ENCODE data around the gene LCP1. TPM values are rescaled to one million over a fixed set of nuclear protein-coding genes. Genes with fewer than 3 reads are reported as not detected.

The LCP1 gene
- total RNA-seq, 1 donor from 2014 or later: 8.4 TPM

DNA sequence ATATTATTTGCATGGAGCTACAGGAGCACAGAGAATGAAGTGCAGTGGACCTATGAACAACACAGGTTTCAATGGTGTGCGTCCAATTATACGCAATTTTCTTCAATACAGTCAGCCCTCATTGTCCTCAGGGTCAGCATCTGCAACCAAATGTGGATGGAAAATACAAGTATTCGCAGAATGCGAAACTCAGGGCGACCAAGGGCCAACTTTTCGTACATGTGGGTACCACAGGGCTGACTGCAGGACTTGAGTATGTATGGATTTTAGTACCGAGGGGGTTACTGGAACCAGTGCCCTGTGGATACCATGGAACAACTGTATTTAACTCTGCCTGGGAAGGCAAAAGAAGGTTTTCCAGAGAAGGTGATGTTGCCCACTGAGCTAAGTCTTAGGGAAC is 10.2 kb downstream of the LCP1 start:
- H3K4me3 Mint-ChIP-seq (ENCODE audit: unreplicated experiment): no peak overlapping the region
- Histone ChIP-seq H3K36me3 (ENCODE audit: insufficient read depth, low read length) (no peaks in the 10 kb centered on the region), H3K9ac (ENCODE audit: low read length) (no peak overlapping the region), H3K4me3 (ENCODE audit: insufficient read depth, low read depth, low read length) (no peak overlapping the region), H3K27ac (ENCODE audit: low read depth, low read length) (no peak overlapping the region), H3K4me1 (ENCODE audit: insufficient read depth, low read length) (peaks cover 5% of the 10 kb centered on the region), H3K27me3 (ENCODE audit: insufficient read depth, low read length) (no peaks in the 10 kb centered on the region), H4K20me1 (ENCODE audit: insufficient read depth, low read length) (no peaks in the 10 kb centered on the region), H2AFZ (ENCODE audit: low read depth, low read length) (no peak overlapping the region), H3K9me3 (ENCODE audit: insufficient read depth, low read depth, low read length) (no peaks in the 10 kb centered on the region), H3K79me2 (ENCODE audit: insufficient read depth, low read length) (no peaks in the 10 kb centered on the region), H3K4me2 (ENCODE audit: low read length) (no peak overlapping the region)
- H3K27ac Mint-ChIP-seq (ENCODE audit: unreplicated experiment): no peak overlapping the region
- TF ChIP-seq, protein P1, sequence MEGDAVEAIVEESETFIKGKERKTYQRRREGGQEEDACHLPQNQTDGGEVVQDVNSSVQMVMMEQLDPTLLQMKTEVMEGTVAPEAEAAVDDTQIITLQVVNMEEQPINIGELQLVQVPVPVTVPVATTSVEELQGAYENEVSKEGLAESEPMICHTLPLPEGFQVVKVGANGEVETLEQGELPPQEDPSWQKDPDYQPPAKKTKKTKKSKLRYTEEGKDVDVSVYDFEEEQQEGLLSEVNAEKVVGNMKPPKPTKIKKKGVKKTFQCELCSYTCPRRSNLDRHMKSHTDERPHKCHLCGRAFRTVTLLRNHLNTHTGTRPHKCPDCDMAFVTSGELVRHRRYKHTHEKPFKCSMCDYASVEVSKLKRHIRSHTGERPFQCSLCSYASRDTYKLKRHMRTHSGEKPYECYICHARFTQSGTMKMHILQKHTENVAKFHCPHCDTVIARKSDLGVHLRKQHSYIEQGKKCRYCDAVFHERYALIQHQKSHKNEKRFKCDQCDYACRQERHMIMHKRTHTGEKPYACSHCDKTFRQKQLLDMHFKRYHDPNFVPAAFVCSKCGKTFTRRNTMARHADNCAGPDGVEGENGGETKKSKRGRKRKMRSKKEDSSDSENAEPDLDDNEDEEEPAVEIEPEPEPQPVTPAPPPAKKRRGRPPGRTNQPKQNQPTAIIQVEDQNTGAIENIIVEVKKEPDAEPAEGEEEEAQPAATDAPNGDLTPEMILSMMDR (IDR thresholded peaks at IDR 0.05; ENCODE audit: insufficient read depth, low read depth, low read length): no peak
- TF ChIP-seq EZH2 (IDR thresholded peaks at IDR 0.05; ENCODE audit: insufficient read depth, low read length): no peak
- peaks cover 2% of the 10 kb centered on the region for H3K27me3 Mint-ChIP-seq (ENCODE audit: low read depth, unreplicated experiment)
- no peak for FAIRE-seq
- H3K36me3 Mint-ChIP-seq (ENCODE audit: low read depth, unreplicated experiment): no peaks in the 10 kb centered on the region
- no peak for DNase-seq (ENCODE audit: low read depth)
- H3K4me1 Mint-ChIP-seq (ENCODE audit: low read depth, unreplicated experiment): peaks cover 22% of the 10 kb centered on the region
- no peaks in the 10 kb centered on the region for H3K9me3 Mint-ChIP-seq (ENCODE audit: unreplicated experiment)

DNA sequence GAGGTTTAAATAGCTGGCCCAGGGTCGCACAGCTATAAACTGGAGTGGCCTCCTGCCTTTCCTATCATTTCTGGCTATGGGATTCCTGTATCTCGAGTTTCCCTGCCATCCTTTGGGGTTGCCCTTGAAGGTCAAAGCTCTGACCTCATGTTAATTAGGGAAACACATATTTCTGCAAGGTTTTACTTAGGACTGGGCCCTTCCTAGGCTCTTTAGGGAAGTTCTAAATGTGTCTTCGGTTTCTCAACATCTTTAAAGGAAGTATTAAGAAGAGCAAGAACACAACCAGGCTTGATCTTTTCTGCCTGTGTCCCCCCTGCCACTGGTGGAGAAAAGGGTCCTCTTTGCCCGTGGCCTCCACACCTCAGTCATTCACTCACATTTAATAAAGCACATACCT is 10.8 kb downstream of the LCP1 start:
- Mint-ChIP-seq H3K27me3 (ENCODE audit: low read depth, unreplicated experiment) (peaks cover 2% of the 10 kb centered on the region), H3K4me3 (ENCODE audit: unreplicated experiment) (no peak overlapping the region), H3K27ac (ENCODE audit: unreplicated experiment) (no peak overlapping the region), H3K36me3 (ENCODE audit: low read depth, unreplicated experiment) (no peaks in the 10 kb centered on the region), H3K9me3 (ENCODE audit: unreplicated experiment) (no peaks in the 10 kb centered on the region), H3K4me1 (ENCODE audit: low read depth, unreplicated experiment) (peaks cover 24% of the 10 kb centered on the region)
- H4K20me1 ChIP-seq (ENCODE audit: insufficient read depth, low read length): no peaks in the 10 kb centered on the region
- TF ChIP-seq EZH2 (IDR thresholded peaks at IDR 0.05; ENCODE audit: insufficient read depth, low read length): no peak
- TF ChIP-seq, protein P1 (IDR thresholded peaks at IDR 0.05; ENCODE audit: insufficient read depth, low read depth, low read length): no peak
- no peak overlapping the region for H2AFZ ChIP-seq (ENCODE audit: low read depth, low read length)
- no peak overlapping the region for H3K9ac ChIP-seq (ENCODE audit: low read length)
- no peak overlapping the region for H3K4me2 ChIP-seq (ENCODE audit: low read length)
- peaks cover 5% of the 10 kb centered on the region for H3K4me1 ChIP-seq (ENCODE audit: insufficient read depth, low read length)
- no peaks in the 10 kb centered on the region for H3K27me3 ChIP-seq (ENCODE audit: insufficient read depth, low read length)
- FAIRE-seq: no peak
- DNase-seq (ENCODE audit: low read depth): no peak
- H3K36me3 ChIP-seq (ENCODE audit: insufficient read depth, low read length): no peaks in the 10 kb centered on the region
- H3K79me2 ChIP-seq (ENCODE audit: insufficient read depth, low read length): no peaks in the 10 kb centered on the region
- H3K4me3 ChIP-seq (ENCODE audit: insufficient read depth, low read depth, low read length): no peak overlapping the region
- no peaks in the 10 kb centered on the region for H3K9me3 ChIP-seq (ENCODE audit: insufficient read depth, low read depth, low read length)
- H3K27ac ChIP-seq (ENCODE audit: low read depth, low read length): no peak overlapping the region

DNA sequence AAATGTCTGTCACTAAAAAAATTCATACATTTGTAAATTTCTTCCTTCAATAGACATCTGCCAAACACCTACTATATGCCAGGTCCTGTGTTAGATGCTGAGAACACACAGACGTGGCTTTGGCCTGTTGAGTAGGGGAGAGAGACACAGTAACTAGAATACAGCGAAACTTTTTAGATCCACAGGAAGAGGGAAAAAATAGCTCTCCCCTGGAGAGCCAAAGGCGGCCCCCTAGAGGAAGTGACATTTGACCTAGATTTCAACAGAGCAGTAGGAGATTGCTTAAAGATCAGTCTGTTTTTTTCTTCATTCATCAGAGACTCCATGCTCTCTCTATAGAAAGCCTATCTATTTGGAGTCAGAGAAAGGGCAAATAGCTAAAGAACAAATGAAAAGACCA is 11.3 kb downstream of the LCP1 start:
- no peak overlapping the region for H3K4me3 ChIP-seq (ENCODE audit: insufficient read depth, low read depth, low read length)
- TF ChIP-seq EZH2 (IDR thresholded peaks at IDR 0.05; ENCODE audit: insufficient read depth, low read length): no peak
- TF ChIP-seq, protein P1 (IDR thresholded peaks at IDR 0.05; ENCODE audit: insufficient read depth, low read depth, low read length): no peak
- H3K36me3 Mint-ChIP-seq (ENCODE audit: low read depth, unreplicated experiment): no peaks in the 10 kb centered on the region
- no peaks in the 10 kb centered on the region for H3K9me3 Mint-ChIP-seq (ENCODE audit: unreplicated experiment)
- H3K4me3 Mint-ChIP-seq (ENCODE audit: unreplicated experiment): no peak overlapping the region
- no peak for FAIRE-seq
- H3K9ac ChIP-seq (ENCODE audit: low read length): no peak overlapping the region
- H3K4me2 ChIP-seq (ENCODE audit: low read length): no peak overlapping the region
- H2AFZ ChIP-seq (ENCODE audit: low read depth, low read length): no peak overlapping the region
- H3K27ac Mint-ChIP-seq (ENCODE audit: unreplicated experiment): no peak overlapping the region
- H3K79me2 ChIP-seq (ENCODE audit: insufficient read depth, low read length): no peaks in the 10 kb centered on the region
- no peak overlapping the region for H3K27ac ChIP-seq (ENCODE audit: low read depth, low read length)
- no peaks in the 10 kb centered on the region for H3K9me3 ChIP-seq (ENCODE audit: insufficient read depth, low read depth, low read length)
- no peak for DNase-seq (ENCODE audit: low read depth)
- no peaks in the 10 kb centered on the region for H4K20me1 ChIP-seq (ENCODE audit: insufficient read depth, low read length)
- peaks cover 8% of the 10 kb centered on the region for H3K4me1 ChIP-seq (ENCODE audit: insufficient read depth, low read length)
- no peaks in the 10 kb centered on the region for H3K36me3 ChIP-seq (ENCODE audit: insufficient read depth, low read length)
- no peaks in the 10 kb centered on the region for H3K27me3 ChIP-seq (ENCODE audit: insufficient read depth, low read length)
- H3K4me1 Mint-ChIP-seq (ENCODE audit: low read depth, unreplicated experiment): peaks cover 28% of the 10 kb centered on the region
- peaks cover 2% of the 10 kb centered on the region for H3K27me3 Mint-ChIP-seq (ENCODE audit: low read depth, unreplicated experiment)
